Measurements from ENCODE around the gene PER1.

GRCh38 chr17:8166731-8167130, 14.5 kb upstream of the PER1 start:
- TF ChIP-seq EP300 (IDR thresholded peaks at IDR 0.05; ENCODE audit: low read length), result no peak
- no peak for TF ChIP-seq CTCFL (IDR thresholded peaks at IDR 0.05; ENCODE audit: borderline replicate concordance, insufficient read depth, low read depth, low read length, poor library complexity, severe bottlenecking)
- TF ChIP-seq NCOA1 (IDR thresholded peaks at IDR 0.05; ENCODE audit: low read depth), result no peak

Measured in K562 (cell line).